OCI-M2 (cell line): ENCODE data around the gene PBRM1.
"Not testable (repeated sequence)": the region's sequence is repeated elsewhere in the genome, so short reads cannot be mapped to it uniquely, and the experiment has no call there.

Source experiments
- DNase-seq: peaks from one replicate; lab custom pipeline; 2025; ENCODE audit not compliant: unreplicated experiment; lab: John Stamatoyannopoulos, UW

PBRM1 gene

DNA sequence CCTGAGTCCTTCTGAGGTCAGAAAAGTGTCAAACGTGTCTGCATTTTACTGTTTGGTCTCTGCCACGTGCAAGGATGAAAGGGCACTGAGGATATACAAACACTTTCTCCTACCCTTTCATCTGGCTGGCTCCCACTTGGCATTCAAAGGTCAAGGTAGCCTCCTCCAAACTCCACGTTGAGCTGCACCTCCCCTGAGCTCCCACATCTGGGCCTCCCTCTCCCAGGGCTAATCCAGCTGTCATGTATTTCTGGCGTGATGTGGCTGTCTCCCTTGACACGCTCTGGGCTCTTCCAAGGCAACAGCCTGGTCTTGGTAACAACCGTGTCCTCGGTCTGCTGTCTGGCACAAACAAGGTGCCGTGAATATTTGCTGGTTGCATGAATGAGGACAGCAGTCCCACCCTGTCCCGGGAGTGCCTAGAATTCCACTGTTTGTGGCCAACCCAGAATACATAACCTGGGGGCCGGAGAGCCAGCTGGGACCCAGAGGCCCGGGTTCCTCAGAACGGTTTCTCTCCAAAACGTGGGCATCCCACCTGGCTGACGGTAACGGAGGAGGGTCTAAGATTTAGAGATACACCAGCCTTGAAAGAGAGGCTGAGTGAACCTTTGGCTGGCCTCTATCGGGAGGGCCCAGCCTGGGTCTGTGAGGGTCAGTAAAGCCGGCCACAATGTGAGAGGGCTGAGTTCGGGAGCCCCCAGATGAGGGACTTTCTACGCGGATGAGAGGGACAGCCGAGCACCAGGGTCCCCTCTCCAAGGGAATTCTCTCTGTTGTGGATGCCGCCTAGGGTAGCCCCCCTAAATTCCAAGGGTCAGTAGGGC, 19.1 kb upstream of the PBRM1 start:
- DNase-seq, result no peak

DNA sequence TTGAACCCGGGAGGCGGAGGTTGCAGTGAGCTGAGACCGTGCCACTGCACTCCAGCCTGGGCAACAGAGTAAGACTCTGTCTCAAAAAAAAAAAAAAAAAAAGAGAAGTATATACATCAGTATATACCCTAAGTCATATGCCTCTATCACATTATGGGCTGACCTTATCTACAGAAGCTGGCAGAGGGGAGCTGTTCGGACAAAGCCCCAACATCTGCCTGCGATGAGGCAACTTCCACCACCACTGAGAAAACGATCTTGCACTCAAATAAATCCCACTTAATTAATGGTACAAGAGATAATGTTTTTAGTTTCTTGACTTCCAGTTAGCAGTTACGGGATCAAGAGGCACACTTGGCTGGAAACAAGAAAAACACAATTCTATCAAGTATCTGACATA, 17.6 kb upstream of the PBRM1 start:
- no peak for DNase-seq

DNA sequence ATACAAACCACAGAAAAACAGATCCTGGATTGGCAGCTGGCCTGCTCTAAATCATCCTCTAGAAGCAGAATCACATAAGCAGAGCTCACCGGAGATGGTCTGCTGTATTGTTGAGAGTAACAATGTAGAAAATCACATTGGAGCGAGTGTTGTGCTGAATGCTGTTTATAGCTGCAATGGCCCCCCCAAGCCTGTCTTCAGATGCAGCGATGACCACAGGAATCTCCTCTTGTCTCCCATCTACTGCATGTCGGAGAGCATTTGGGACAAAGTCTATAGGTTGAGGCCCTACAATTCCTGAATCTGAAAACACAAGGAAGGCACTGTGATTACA, 11.9 kb upstream of the PBRM1 start:
- DNase-seq, result no peak

DNA sequence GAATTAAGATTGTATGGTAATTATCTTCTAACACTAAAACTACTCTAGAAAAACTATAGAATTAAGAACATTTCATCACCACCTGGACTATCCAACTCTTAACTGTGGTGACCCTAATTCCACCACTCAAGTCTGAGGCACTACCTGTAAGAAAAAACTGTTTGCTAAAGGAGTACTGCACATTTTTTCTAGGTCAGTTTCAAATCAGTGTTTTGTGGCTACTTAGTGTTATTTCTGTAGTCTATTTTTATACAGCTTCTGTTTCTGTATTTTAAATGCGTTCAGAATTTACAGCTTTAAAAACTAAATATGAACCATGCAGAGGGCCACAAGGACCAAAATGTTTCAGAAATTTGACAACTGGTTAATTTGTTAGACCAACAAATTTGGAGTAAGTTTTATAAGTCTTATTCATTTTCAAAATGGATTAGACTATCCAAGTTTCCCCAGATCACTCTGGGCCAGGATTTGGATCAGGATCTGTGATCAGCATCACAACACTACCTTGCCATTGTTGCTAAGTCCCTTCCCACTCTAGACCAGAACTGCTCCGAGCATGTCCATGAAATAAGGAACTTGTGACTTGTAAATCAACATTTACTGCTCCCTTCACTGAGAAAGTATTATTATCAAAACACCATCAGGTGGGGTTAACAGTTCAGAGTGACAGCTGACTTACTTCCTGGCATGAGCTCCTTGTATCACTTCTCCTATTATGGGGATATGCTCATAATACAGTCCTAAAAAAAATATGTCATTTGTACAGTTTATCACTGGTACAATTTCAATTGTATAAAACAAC, 11.3 kb upstream of the PBRM1 start:
- no peak for DNase-seq

DNA sequence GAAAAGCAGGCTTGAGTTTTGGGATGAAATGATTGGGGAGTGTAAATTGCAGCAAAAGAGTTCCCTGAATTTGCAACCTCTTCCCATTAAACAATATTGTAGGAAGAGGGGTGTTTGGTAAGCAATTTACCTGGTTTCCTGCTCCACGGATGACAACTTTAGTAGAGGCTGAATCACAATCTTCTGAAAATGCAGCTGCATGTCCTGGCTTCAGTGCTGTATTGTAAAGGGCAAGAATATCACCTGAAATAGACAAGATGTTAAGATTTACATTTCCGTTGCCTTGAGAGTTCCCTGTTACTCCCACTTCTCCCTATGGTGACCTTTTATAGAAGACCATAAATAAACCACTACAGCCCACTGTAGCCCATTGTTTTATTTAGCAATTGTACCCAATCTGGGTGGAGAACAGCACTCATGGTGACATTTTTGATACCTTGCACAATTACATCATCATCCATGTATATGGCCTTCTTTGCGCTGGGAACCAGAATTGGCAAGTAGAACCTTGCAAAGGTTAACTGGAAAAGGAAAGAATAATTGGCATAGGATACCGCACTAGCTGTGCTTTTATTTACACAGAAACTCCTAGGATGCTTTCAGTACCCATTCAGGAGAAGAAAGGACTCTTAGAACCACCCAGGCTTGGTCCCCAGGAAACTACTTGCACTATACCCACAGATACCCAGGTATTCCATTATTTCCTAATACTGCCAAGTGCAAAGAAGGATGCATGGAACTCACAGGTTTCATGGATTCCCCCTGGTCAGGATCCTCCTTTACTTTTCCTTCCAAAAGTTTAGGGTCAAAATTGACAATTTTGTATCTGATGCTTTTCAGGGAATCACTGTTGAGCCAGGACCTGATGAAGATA, 10.3 kb upstream of the PBRM1 start:
- DNase-seq, result no peak

DNA sequence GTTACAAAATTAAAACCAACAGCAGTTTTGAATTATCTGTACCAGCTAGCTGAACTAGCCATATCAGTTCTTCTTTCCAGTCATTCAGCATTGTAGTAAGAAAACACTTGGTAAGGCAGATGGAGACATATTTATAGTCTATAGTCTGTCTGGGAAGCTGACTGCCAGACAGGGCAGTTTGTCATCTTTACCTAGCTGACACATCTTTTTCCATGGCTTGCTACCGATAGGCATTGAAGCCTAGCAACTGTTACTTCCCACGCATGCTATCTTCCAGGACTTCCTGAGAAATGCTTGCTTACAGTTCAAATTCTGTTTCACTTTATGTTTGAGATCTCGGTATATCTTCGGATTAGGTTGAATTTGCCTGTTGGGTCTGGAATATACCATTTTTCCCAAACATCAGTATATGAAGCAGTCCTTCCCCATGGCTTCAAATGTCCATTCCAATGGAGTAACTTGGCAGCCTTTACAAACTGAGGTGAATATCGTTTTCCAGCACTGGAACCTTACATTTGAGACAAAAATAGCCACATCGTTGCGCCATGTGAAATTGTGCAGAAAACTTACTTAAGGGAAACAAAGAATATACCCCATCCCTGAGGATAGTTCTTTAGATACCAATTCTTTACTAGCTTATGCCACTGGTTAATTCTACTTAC, 8.9 kb upstream of the PBRM1 start:
- DNase-seq, result no peak

DNA sequence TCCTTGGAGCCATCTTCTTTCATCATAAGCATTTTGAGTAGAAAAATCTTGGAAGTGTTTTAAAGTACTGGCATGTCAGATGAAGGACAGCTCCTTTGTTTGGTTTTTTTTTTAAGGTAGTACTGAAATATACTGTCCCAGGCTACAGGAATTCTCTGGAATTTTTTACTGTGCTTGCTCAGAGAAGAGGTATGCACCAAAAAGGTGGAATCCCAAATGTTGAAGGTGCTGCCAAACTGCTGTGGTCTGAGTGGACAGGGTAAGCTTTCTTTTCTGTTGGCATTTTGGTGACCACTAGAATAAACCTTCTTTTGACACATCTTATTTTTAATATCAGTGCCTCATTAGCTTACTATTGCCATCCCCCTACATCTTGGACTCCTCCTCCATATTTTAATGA, 7.4 kb upstream of the PBRM1 start:
- DNase-seq, result no peak

DNA sequence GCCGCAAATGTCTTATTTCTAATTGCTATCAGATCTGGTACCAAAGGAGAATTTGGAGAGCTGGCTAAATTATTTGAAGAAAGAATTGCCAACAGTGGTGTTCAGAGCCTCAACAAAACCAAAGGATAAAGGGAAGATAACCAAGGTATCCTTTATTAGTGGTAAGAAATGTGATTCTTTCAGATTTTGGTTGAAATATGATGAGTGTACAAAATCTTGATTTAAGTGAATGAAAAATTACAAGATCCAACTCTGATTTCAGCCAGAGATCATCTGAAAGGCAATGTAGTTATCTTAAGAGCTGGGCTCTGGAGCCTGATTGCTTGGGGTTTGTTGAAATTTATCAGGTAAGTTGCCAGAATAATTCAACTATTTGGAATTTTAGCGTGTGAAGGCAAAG, 4.8 kb upstream of the PBRM1 start:
- DNase-seq, result no peak

DNA sequence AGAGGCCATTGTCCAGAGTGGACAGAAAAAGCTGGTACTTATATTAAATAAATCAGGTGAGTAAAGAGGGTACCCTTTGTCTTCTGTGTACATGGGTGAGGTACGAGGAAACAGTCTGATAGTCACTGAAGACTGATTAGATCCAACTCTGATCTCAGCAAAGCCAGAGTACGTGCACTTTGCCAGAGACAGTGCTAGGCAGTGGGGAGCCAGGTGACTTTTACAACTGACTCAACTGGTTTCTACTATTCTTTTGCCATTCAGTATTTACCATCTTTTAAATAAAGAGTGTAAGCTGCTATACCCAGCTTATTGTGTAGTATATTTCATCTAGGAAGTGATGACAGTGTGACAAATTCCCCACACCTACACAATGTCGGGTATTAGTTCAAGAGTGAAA, 3.4 kb upstream of the PBRM1 start:
- no peak for DNase-seq

DNA sequence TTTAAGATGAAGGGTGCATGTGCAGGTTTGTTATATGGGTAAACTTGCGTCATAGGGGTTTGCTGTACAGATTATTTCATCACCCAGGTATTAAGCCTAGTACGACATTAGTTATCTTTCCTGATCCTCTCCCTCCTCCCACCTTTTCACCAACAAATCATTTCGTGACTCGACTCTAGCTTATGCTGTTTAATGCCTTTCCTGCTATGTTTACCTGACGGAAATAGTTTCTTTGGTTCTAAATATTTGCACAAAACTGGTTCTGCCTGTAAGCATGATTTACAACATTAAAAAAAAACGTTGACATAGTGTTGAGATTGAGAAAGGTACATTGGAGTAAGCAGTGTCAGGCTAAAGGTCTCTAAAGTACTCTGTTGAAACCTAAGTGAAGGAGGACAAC, 2.6 kb upstream of the PBRM1 start:
- DNase-seq, result no peak

DNA sequence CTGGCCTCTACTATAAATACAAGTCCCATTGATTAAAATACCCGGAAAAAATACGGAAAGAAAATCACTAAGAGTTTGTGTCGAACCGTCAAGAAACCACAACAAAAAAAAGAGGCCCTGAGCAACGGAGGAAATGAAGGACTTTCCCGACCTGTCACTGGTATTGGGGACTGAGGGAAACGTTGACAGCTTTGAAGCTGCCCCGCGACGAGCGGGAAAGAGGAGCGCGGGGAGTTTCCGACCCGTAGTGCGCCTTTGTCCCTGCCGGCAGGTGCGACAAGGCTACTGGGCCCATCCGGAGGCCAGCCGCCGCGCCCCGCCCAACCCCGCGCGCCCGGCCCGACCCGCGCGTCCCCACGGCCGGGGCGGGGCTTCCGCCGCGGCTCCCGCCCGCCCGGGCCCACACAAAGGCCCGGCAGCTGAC, 416 bp downstream of the PBRM1 start:
- no peak for DNase-seq

DNA sequence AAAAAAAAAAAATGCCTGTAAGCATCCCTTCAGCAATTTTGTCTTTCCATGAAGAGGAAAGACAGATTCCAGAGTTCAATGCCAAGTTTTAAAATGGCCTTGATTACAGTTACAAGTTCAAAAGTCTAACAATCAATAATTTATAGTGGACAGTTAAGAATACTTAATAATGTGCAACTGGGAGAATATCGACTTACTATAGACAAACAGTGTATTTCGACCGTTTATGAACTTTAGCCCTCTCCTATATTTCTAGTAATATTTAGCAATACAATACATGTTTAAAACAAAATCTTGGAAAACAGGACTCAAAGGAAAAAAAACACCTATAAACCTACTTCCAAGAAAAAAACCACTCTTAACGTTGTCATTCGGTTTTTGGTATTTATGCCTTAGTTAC, 1.5 kb downstream of the PBRM1 start:
- no peak for DNase-seq

DNA sequence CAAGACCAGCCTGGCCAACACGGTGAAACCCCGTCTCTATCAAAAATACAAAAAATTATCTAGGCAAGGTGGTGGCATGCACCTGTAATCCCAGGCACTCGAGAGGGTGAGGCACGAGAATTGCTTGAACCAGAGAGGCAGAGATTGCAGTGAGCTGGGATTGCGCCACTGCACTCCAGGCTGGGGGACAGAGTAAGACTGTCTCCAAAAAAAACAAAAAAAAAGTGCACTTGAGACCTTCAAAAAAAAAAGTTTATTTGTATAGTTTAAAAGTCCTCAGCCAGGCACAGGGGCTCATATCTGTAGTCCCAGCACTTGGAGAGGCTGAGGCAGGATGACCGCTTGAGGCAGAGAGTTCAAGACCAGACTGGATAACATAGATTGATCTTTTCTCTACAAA, 2.1 kb downstream of the PBRM1 start:
- DNase-seq, result no peak

DNA sequence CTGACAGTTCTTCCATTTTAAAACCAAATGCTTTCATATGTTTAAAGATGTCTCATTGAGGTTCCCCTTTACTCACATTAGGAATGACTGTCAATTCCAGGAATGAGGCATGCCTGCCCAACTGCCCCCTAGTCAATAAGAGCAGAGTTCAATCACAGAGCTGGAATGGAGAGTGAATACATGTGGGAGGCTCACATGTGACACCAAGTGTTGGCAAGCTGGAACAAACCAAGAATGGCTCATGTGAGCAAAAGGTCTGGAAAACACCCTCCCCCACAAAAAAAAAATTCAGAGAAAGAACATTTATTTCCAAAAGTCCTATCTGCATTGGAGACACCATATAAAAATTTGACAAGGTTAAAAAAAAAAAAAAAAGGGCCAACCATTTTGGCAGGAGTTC, 3.7 kb downstream of the PBRM1 start:
- no peak for DNase-seq

DNA sequence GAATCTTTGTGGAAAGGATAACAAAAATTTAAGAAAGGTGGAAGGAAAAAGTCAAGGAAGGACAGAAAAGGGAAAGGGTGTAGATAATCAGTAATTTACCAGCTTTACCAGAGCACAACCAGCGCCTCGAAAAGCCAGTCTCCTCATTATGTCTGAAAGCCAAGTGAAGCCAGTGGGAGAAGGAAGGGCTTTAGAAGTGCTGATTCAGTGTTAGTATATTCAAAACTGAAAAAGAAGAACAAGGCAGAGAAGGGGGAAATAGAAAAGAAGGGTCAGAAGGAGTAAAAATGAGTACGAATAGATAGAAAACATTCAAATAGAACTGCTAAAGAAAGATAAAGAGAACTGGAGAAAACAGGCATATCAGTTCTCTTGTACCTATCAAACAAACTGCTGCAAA, 4.1 kb downstream of the PBRM1 start:
- no peak for DNase-seq

DNA sequence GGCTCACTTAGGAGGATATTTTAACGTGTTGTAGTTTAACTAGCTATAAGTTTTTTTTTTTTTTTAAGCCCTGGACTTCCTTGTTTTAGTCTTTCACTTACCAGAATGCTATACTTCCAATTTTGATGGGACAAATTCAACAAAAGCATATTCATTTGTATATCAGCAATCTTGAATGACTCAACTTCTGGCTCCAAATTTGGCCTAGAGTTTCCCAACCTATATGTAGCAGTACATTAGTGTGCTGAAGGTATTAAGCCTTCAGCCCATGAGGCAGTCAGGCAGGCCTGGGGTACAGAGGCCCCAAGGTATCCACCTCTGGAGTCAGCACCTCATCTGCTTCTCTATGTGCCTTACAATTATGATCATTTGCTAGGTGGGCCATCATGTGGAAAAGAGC, 5.9 kb downstream of the PBRM1 start:
- no peak for DNase-seq

DNA sequence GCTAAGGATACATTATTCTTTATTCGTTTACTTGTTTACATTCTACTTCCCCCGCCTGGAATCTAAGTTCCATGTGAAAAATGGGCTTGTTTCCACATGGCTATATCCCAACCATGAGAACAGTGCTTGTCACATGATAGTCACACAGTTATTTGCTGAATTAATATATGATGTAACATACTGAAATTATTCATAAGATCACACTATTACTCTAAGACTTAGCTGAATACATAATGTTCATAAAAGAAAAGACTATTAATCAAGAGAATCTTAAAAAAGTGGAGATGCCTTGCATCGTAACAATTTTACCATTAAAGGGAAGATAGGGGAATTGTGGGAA, 6.5 kb downstream of the PBRM1 start:
- no peak for DNase-seq

DNA sequence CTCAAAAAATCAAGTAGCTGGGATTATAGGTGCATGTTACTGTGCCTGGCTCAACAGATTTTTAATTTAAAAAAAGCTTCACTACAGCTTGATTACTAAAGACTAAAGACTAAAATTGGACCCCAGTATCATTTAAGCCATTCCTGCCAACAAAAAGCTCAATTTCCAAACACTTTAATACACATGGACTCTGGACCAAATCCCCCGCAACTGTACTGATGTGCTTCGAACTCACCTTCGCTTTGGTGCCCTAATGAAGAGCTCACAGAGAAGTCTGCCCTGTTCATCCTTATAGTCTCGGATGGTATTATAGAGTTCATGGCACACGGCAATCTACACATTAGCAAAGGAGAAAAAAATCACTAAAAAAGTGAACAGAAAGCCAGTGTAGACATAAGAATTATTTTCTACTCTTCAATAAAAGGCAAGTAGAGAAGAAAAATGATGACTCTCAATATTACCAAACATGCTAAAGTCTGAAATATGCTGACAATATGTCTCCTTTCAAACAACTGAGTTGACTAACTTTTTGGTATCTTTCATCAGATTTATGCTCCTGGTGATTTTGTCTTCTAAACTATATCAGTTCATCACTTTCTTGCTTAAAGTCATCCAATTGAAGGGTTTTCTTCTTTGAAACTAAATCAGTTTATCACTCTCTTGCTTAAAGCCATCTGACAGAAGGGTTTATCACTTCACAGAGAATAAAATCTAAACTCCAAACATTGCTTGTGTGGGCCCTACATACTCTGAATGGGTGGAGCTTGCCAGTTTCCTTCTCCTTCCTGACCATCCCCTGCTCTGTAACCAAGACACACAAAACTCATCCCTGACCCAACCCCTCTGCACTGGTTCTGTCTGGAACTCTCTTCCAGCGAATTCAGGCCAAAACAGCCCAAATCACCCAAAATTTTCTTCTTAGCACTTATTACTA, 7.2 kb downstream of the PBRM1 start:
- DNase-seq, result no peak

DNA sequence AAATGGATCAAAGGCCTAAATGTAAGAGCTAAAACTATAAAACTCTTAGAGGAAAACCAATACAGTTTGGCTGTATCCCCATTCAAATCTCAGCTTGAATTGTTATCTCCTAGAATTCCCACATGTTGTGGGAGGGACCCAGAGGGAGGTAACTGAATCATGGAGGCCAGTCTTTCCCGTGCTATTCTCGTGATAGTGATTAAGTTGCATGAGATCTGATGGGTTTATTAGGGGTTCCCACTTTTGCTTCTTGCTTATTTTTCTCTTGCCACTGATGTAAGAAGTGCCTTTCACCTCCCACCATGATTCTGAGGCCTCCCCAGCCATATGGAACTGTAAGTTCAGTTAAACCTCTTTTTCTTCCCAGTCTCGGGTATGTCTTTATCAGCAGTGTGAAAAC, 9.5 kb downstream of the PBRM1 start:
- not testable (repeated sequence) for DNase-seq

DNA sequence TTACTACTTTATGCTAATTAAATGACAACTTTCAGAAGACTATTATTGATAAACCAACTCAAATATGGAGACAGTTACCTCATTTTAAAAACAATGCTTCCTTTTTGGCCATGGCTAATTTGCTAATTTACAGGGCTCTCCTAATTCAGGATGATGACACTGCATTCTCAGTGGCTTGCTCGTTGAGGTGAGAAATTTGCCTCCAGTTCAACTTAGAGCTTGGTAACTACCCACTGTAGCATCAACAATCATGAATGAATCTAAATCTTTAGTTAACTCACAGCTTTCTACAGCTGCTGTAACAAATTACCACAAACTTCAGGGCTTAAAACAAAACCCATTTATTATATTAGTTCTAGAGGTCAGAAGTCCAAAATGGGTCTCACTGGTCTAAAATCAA, 14.0 kb downstream of the PBRM1 start:
- DNase-seq, result no peak
